ENCODE data around the gene CDRT15L2. TPM values are rescaled to one million over a fixed set of nuclear protein-coding genes. Genes with fewer than 3 reads are reported as not detected.

The CDRT15L2 gene
- total and polyA plus RNA-seq, 9 of the 15 experiments (the other 6 are each of a cell fraction or from before 2014, with no cell fraction given), result not detected

Small RNA genes within 50 kb of the gene (small RNA-seq; reads per million reads assigned to genes)
- gene AC015818.1 (not detected), gene AC087499.1 (not detected), gene AC087499.3 (not detected)

Other genes with a start within 250 kb of the CDRT15L2 start
- gene LGALS9B, start 112.2 kb upstream of the CDRT15L2 start, total RNA-seq (2014; rRNA removed), result not detected in 2 replicates
- not detected in 2 replicates for gene LGALS9B, start 112.2 kb upstream of the CDRT15L2 start, total RNA-seq (2014; rRNA removed; fragmentation: Illumina TruSeq; extraction: Trizol)
- gene LGALS9B, start 112.2 kb upstream of the CDRT15L2 start, total RNA-seq (2015; rRNA removed; fragmentation: Illumina TruSeq; extraction: Trizol), result not detected in 2 replicates
- not detected in 2 replicates for gene LGALS9B, start 112.2 kb upstream of the CDRT15L2 start, total RNA-seq (2021)
- not detected in 2 replicates for gene LGALS9B, start 112.2 kb upstream of the CDRT15L2 start, polyA plus RNA-seq (2011; rRNA removed)
- gene LGALS9B, start 112.2 kb upstream of the CDRT15L2 start, polyA plus RNA-seq (2014; fragmentation: Illumina TruSeq; extraction: Trizol), result not detected in 2 replicates
- gene LGALS9B, start 112.2 kb upstream of the CDRT15L2 start, polyA plus RNA-seq (2014; fragmentation: Nextera tagmentation; extraction: Ambion mirVana), result not detected
- gene LGALS9B, start 112.2 kb upstream of the CDRT15L2 start, polyA plus RNA-seq (2014; rRNA removed), result not detected in 2 replicates